GM19452 (cell line): Measurements from ENCODE around the gene GLG1.
"Not testable (repeated sequence)": the region's sequence is repeated elsewhere in the genome, so short reads cannot be mapped to it uniquely, and the experiment has no call there.

ENCODE experiments used
- ATAC-seq: cut with Tn5 transposase; IDR thresholded peaks from one replicate; pipeline ENCODE4 v1.9.1; 2021; ENCODE audit not compliant: unreplicated experiment

GLG1 gene

DNA sequence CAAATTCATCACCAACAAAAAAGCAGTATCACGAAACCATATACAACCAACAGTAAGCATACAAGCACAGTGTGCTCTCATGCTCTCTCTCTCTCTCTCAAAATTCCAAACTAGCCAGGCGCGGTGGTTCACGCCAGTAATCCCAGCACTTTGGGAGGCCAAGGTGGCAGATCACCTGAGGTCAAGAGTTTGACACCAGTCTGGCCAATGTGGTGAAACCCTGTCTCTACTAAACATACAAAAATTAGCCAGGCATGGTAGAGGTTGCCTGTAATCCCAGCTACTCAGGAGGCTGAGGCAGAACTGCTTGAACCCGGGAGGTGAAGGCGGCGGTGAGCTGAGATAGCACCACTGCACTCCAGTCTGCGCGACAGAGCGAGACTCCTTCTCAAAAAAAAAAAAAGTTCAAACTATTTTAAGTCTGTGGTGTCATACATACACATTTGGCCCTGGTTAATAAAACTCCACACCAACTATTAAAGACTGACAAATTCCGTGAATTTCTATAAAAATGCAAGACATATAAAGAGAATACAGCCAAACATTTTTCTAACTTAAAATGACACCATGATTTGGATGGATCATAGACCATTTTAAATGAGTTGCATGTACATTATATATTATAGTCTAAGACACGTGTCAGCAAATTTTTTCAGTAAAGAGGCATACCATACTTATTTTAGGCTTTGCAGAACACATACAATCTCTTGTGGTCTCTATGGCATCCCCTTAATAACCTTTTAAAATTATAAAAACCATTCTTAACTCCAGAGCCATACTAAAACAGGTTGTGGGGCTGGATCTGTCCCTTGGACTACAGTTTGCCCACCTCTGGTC is 30.9 kb downstream of the GLG1 start:
- ATAC-seq, result no peak

- no peak for ATAC-seq
Measured at GRCh38 chr16:74575175-74575806, 31.6 kb downstream of the GLG1 start.

DNA sequence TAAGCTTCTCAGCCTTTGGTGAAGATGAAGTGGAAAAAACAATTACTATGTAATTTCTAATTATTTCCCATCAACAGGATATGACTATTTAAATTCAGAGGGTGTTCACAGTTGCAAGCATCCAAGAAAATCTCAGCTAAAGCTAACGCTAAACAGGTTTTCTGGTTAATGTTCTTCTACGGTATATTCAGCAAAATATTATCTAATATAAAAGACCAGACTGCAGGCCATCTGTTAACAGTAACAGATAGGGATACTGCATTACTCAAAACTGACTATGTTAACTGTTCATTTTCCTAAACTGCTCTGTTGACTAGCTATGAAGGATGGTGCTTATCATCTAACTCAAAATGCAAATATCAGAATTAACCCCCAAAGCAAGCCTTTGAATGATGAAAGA is 32.8 kb downstream of the GLG1 start:
- ATAC-seq, result no peak

DNA sequence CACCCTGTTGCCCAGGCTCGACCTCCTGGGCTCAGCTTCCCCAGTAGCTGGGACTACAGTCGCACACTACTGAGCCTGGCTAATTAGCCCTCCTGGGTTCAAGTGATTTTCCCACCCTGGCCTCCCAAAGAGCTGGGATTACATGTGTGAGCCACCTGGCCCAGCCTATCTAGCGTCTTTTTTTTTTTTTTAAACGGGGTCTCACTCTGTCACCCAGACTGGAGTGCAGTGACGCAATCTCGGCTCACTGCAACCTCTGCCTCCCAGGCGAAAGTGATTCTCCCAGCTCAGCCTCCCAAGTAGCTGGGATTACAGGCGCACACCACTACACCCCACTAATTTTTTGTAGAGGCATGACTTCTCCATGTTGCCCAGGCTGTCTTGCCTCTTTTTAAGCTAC is 33.3 kb downstream of the GLG1 start:
- no peak for ATAC-seq

DNA sequence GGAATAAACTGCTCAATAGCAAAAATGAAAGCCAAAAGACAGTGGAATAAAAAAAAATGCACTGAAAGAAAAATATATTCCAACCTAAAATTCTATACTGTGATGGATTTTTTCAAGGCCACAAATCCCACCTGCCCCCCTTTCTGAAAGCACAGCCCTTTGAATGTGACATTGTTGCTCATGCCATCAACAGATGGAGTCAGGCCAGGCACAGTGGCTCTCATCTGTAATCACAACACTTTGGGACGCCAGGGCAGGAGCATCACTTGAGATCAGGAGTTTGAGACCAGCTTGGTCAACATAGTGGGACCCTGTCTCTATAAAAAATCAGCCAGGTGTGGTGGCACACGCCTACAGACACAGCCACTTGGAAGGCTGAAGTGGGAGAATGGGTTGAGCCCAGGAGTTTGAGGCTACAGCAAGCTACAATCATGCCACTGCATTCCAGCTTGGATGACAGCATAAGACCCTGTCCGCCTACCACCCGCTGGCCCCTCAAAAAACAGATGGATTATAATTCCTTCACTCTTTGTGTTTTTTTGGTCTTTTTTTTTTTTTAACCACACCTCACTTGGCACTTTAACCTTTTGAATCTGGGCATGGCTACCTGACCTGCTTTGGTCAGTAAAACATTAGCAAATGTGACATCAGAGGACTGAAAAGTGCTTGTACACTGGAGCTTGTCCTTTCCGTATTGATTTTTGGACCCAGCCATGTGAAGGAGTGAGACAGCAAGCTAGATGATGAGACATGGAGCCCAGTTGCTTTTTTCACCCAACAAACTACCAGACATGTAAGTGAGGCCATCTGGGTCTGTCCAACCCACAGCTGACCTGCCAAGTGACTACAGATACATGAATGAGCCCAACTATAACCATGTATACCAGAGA is 36.3 kb downstream of the GLG1 start:
- ATAC-seq, result no peak

GRCh38 chr16:74568961-74569631 is 37.8 kb downstream of the GLG1 start:
- no peak for ATAC-seq

DNA sequence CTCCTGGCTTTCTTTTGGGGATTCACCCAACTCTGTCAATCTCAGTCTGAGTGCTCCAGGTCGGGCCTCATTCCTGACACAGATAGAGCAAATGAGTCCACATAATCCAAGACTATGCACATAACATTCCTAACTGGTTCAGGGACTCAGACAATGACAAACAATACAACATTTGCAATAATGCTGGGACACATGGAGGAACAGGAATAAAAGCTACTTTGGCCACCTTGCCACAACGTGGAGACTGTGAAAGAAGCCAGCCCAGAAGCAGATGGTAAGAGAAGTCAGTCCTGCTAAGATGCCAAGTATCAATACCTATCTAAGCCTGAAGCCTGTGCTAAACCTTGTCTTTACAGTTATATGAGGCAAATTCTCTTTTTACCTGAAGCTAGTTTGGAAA is 39.0 kb downstream of the GLG1 start:
- no peak for ATAC-seq

GRCh38 chr16:74565378-74565777 is 41.5 kb downstream of the GLG1 start:
- no peak for ATAC-seq

- no peak for ATAC-seq
Measured at GRCh38 chr16:74564451-74564984, 42.4 kb downstream of the GLG1 start.

GRCh38 chr16:74563828-74564263 is 43.1 kb downstream of the GLG1 start:
- no peak for ATAC-seq

DNA sequence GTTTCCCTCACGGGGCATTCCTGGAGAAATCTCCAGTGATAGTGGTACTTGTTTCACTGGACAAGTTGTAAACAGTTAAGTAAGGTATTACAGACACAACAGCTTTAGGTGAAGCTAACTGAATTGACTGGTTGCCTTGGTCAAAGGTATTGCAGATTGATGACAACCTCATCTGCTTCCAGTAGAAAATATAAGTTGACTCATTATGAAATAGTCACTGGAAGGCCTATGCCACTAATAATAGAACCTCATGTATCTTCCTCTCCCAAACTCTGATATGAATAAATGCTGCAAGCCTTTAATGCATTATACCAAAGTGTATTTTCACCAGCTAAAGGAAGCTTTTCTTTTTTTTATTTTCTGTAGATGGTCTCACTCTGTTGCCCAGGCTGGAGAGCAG is 44.8 kb downstream of the GLG1 start:
- ATAC-seq, result no peak

GRCh38 chr16:74561626-74562025 is 45.3 kb downstream of the GLG1 start:
- no peak for ATAC-seq

DNA sequence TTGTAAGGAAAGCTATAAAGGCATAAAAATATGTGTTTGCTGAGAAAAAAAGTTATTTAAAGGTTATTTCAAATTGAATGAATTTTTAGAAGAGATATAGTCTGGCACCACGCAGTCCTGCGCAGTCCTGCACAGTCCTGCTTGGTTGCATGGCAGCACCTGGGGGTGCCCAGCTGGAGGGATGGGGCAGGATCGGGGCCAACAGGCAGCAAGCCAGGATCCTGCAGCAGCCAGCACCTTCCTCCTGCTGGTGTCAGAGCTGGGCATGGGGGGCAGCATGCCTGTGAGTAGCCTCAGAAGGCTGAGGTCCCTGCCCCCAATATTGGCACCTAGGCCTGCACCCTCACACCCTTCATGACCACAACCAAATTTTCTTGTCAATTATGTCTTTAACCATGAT is 46.0 kb downstream of the GLG1 start:
- no peak for ATAC-seq

DNA sequence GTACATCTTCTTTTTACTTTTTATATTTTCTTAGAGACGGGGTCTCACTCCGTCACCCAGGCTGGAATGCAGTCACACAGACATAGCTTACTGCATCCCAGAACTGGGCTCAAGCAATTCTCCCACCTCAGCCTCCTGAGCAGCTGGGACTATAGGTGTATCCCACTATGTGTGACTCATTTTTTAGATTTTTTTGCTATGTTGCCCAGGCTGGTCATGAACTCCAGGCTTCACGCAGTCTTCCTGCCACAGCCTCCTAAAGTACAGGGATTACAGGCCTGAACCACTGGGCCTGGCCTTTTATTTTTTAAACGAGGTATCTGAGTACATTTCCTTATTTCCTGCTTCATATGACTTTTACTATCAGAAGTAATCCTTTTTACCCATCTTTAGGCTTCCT is 48.0 kb downstream of the GLG1 start:
- ATAC-seq, result no peak

DNA sequence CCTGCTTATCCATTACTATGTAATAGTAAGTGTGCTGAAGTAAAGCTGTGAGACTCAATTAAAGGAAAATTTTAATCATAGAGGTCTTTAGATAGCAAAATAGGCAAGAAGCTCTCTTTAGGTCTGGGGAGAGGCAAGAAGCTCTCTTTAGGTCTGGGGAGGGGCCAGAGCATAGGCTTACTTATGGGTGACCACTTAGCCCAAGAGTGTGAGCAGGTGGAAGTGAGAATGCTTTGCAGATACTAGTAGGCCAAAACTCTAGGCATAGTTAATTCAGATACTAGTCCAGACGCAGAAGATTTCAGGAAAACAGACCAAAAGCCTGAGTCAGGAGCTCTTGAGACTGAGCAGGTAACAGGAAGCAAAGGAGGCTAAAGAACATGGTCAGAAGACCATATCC is 49.6 kb downstream of the GLG1 start:
- ATAC-seq, result no peak

DNA sequence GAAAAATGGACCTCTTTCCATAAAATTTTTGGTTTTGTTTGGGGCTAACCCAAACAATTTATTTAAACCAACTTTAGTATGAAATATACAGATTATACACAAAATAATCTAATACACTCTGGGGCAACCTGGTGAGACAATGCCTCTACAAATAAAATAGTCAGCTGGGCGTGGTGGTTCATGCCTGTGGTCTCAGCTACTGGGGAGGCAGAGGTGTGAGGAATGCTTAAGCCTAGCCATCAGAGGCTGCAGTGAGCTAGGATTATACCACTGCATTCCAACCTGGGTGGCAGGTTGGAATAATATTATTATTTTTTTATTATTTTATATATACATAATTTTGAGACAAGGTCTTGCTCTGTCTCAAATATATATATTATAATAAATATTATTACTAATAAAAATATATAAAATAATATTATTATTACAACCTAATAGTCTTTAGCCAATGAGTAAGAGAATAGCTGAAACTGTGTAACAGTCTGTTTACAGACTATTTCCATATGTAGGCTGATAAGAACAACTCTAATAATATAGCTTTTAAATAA is 50.5 kb downstream of the GLG1 start:
- ATAC-seq, result no peak

DNA sequence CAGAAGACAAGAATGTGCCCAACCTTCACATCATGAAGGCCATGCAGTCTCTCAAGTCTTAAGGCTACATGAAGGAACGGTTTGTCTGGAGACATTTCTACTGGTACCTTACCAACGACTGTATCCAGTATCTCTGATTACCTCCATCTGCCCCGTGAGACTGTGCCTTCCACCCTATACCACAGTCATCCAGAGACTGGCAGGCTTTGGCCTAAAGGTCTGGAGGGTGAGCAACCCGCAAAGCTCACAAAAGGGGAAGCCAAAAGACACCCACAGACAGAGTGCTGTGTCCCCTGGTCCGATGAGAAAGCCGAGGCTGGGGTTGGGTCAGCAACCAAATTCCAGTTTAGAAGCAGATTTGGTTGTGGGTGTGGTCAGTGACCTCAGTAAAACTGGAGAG is 54.6 kb downstream of the GLG1 start:
- not testable (repeated sequence) for ATAC-seq

DNA sequence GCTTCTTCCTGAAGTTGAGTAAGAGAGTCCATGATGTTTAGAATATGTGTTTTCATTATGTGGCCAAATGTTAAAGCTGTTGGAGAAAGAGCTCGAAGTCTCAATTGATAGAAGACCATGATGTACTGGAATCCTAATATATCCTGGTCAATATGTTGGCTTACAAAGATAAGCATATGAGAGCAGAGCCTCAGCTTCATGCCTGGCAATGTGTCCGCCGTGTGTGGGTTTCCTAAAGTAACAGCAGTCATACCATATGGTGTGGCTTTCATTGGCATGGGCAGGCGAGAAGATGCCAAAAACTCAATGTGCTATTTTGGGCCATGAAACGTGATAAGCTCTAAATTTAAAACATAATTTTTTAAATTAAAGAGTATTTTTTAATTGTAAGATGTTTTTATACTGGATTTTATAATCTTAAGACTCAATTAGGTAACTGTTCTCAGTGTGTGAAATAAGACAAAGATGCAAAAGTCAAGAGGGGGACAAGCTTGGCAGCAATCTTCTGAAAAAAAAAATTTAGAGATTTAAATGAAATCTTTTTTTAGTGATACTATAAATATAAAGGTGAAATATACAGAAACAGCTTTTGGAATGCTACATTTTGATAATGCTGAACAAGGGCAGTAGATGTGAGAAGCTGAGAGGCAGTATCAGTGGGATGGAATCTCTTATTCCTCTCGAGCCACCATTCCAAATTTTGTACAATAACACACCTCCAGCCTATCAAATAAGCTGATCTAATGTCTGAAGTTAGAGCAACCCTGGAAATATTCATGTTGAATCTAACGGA is 56.5 kb downstream of the GLG1 start:
- not testable (repeated sequence) for ATAC-seq

DNA sequence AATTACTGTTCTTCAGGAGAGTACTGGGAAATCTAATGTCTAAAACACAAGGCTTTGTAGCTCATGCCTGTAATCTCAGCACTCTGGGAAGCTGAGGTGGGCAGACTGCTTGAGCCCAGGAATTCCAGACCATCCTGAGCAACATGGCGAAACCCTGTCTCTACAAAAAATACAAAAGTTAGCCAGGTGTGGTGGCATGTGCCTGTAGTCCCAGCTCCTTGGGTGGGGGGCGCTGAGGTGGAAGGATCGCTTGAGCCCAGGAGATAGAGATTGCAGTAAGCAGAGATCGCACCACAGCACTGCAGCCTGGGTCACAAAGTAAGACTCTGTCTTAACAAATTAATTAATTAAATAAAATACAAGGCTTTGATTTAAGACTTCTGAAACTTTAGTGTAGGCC is 60.8 kb downstream of the GLG1 start:
- not testable (repeated sequence) for ATAC-seq
